ENCODE measurements around the gene FST. TPM values are rescaled to one million over a fixed set of nuclear protein-coding genes. Genes with fewer than 3 reads are reported as not detected.

FST gene
- polyA plus RNA-seq, 12 donors: 15.4 to 230 (median 39.5) TPM

DNA sequence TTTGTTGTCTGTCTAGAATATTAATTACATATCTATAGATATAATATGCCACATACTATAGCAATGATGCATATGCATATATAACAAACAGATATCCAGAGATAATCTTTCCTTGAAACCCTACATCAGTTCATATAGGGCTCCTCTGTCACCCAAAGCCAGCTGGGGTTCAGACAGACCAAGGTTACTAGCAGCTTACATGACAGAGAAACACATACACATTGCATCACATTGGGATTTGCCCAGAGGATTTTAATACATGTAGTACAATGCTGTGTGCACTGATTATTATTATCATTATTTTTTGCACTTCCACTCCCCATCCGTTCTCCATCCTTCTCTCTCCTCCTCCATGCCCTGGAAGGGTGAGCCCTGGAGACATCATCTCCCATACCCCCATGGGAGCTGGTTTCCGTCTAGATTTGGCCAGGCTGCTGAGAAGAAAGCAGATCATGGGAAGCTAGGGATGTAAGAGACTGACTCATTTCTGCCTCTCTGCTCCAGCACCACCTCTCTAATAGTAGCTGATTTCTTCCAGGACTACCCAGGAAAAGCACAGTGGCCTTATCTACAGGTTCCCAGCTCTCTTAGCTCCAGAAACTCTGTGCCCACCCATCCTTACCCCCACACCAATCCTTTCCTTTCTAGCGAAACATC is 23.3 kb downstream of the FST start:
- DNase-seq: no peak

DNA sequence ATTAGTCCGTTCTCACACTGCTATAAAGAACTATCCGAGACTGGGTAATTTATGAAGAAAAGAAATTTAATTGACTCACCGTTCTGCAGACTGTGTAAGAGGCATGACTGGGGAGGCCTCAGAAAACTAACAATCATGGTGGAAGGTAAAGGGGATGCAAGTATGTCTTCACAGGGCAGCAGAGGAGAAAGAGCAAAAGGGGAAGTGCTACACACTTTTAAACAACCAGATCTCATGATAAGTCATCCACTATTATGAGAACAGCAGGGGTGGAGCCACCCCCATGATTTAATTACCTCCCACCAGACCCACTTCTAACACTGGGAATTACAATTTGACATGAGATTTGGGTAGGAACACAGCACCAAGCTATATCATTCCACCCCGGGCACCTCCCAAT is 26.6 kb downstream of the FST start:
- no peak for DNase-seq

DNA sequence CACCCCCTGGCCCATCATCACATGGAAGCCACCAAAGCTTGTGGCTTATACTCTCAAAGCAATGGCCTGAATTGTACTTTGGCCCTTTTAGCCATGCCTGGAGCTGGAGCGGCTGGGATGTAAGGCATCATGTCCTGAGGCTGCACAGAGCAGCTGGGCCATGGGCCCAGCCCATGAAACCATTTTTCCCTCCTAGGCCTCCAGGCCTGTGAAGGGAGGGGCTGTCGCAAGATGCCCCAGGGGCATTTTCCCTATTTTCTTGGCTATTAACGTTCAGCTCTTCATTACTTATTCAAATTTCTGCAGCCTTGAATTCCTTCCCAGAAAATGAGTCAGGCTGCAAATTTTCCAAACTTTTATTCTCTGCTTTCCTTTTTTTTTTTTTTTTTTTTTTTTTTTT is 27.7 kb downstream of the FST start:
- DNase-seq: no peak

DNA sequence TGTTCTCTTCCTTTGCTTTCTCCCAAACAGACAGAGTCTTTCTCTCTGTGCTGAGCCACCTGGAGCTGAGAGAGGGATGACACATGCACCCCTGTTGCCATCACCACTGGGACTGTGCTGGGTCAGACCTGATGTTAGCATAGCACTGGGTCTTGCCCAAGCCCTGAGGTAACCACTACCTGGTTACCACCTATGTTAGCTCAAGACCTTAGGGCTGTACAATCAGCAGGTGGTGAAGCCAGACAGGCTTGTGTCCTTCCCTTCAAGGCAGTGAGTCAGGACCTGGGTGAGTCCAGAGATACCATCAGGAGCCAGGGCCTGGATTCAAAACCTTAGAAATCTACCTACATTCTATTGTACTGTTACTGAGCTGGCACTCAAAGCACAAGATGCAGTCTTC is 32.1 kb downstream of the FST start:
- DNase-seq: no peak

DNA sequence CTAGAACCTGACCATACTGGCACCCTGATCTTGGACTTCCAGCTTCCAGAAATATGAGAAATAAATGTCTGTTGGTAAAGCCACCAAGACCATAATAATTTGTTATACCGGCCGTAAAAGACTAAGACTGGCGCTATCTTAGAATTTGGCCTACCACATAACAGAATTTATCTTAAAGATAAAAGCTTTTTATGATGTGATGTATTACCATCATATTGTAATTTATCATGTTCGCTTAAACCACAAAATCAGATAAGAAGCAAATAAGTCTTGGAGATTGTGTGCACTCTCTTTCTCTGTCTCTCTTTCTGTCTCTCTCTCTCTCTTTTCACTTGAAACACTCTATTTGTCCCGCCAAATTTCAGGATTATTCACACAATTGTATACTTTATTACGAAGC is 35.6 kb downstream of the FST start:
- DNase-seq: no peak

DNA sequence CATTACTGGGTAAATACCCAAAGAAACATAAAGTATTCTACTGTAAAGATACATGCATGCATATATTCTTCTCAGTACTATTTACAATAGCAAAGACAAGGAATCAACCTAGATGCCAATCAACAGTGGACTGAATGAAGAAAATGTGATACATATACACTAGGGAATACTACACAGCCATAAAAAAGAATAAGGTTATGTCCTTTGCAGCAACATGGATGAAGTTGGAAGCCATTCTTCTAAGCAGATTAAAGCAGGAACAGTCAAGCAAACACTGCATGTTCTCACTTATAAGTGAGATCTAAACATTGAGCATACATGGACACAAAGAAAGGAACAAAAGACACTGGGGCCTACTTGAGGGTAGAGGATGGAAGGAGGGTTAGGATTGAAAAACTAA is 40.4 kb downstream of the FST start:
- DNase-seq: no peak

Other genes starting within 250 kb of the FST start
- 100 to 1,000 TPM in 8 of 12 donors, 10 to 100 TPM in 3, not detected in 1; 73.7 to 148 (median 108) TPM for gene NDUFS4, start 80.0 kb downstream of the FST start, polyA plus RNA-seq (ENCODE audit: insufficient read length in 12 of 12)

Measured in muscle of arm (tissue), 12 donors.